ENCODE results near the gene USP13.

The USP13 gene

GRCh38 chr3:179828738-179829137 lies 175.9 kb downstream of the USP13 start:
- no peak overlapping the region for H2AFZ ChIP-seq (ENCODE audit: low read depth, low read length)
- no peaks in the 10 kb centered on the region for H3K9me3 ChIP-seq (ENCODE audit: insufficient read depth, low read length)
- no peaks in the 10 kb centered on the region for H4K20me1 ChIP-seq (ENCODE audit: insufficient read depth, low read length)
- H3K4me2 ChIP-seq (ENCODE audit: low read length): 0 out of 2 replicates have a peak overlapping the region, but pooled peaks have one; percentile 3
- H3K27me3 ChIP-seq (ENCODE audit: low read depth, low read length): no peaks in the 10 kb centered on the region
- peaks cover 9% of the 10 kb centered on the region for H3K4me1 ChIP-seq (ENCODE audit: low read length)
- H3K36me3 ChIP-seq (replicated peaks; ENCODE audit: low read depth, low read length): no peaks in the 10 kb centered on the region
- no peak overlapping the region for H3K4me3 ChIP-seq (ENCODE audit: low read length)
- TF ChIP-seq CTCF (IDR thresholded peaks at IDR 0.05; ENCODE audit: low read depth, low read length) (no peak), EZH2phosphoT487 (IDR thresholded peaks at IDR 0.05; ENCODE audit: low read depth) (no peak)
- no peak overlapping the region for H3K27ac ChIP-seq (ENCODE audit: low read length)
- no peaks in the 10 kb centered on the region for H3K79me2 ChIP-seq (ENCODE audit: low read length)
- H3K9ac ChIP-seq (ENCODE audit: low read length): no peak overlapping the region

- 0 out of 2 replicates have a peak, but pooled peaks have one; percentile 4 for TF ChIP-seq CTCF (IDR thresholded peaks at IDR 0.05; ENCODE audit: low read depth, low read length)
- no peak for TF ChIP-seq EZH2phosphoT487 (IDR thresholded peaks at IDR 0.05; ENCODE audit: low read depth)
- no peaks in the 10 kb centered on the region for H3K36me3 ChIP-seq (replicated peaks; ENCODE audit: low read depth, low read length)
Observed at GRCh38 chr3:179829401-179829800, 176.6 kb downstream of the USP13 start.

GRCh38 chr3:179832333-179832854 lies 179.6 kb downstream of the USP13 start:
- no peak overlapping the region for H3K27ac ChIP-seq (ENCODE audit: low read length)
- no peak overlapping the region for H3K9ac ChIP-seq (ENCODE audit: low read length)
- TF ChIP-seq CTCF (IDR thresholded peaks at IDR 0.05; ENCODE audit: low read depth, low read length) (no peak), EZH2phosphoT487 (IDR thresholded peaks at IDR 0.05; ENCODE audit: low read depth) (no peak)
- H2AFZ ChIP-seq (ENCODE audit: low read depth, low read length): no peak overlapping the region
- no peaks in the 10 kb centered on the region for H3K36me3 ChIP-seq (replicated peaks; ENCODE audit: low read depth, low read length)
- no peaks in the 10 kb centered on the region for H4K20me1 ChIP-seq (ENCODE audit: insufficient read depth, low read length)
- peaks cover 9% of the 10 kb centered on the region for H3K4me1 ChIP-seq (ENCODE audit: low read length)
- no peaks in the 10 kb centered on the region for H3K79me2 ChIP-seq (ENCODE audit: low read length)
- H3K27me3 ChIP-seq (ENCODE audit: low read depth, low read length): no peaks in the 10 kb centered on the region
- no peak overlapping the region for H3K4me2 ChIP-seq (ENCODE audit: low read length)
- no peak overlapping the region for H3K4me3 ChIP-seq (ENCODE audit: low read length)
- no peaks in the 10 kb centered on the region for H3K9me3 ChIP-seq (ENCODE audit: insufficient read depth, low read length)

More at GRCh38 chr3:179829401-179829800, 176.6 kb downstream of the USP13 start:
- Histone ChIP-seq H2AFZ (ENCODE audit: low read depth, low read length) (no peak overlapping the region), H3K27ac (ENCODE audit: low read length) (no peak overlapping the region), H3K4me1 (ENCODE audit: low read length) (peaks cover 9% of the 10 kb centered on the region), H3K9me3 (ENCODE audit: insufficient read depth, low read length) (no peaks in the 10 kb centered on the region), H3K4me2 (ENCODE audit: low read length) (no peak overlapping the region), H3K9ac (ENCODE audit: low read length) (no peak overlapping the region), H3K27me3 (ENCODE audit: low read depth, low read length) (no peaks in the 10 kb centered on the region), H3K79me2 (ENCODE audit: low read length) (no peaks in the 10 kb centered on the region), H3K4me3 (ENCODE audit: low read length) (no peak overlapping the region), H4K20me1 (ENCODE audit: insufficient read depth, low read length) (no peaks in the 10 kb centered on the region)

- H3K4me2 ChIP-seq (ENCODE audit: low read length): no peak overlapping the region
Observed at GRCh38 chr3:179833294-179833693, 180.5 kb downstream of the USP13 start.

More at GRCh38 chr3:179833294-179833693, 180.5 kb downstream of the USP13 start:
- no peak overlapping the region for H3K9ac ChIP-seq (ENCODE audit: low read length)
- peaks cover 9% of the 10 kb centered on the region for H3K4me1 ChIP-seq (ENCODE audit: low read length)
- no peaks in the 10 kb centered on the region for H3K9me3 ChIP-seq (ENCODE audit: insufficient read depth, low read length)
- no peak for TF ChIP-seq CTCF (IDR thresholded peaks at IDR 0.05; ENCODE audit: low read depth, low read length)
- no peak for TF ChIP-seq EZH2phosphoT487 (IDR thresholded peaks at IDR 0.05; ENCODE audit: low read depth)
- no peaks in the 10 kb centered on the region for H3K27me3 ChIP-seq (ENCODE audit: low read depth, low read length)
- H4K20me1 ChIP-seq (ENCODE audit: insufficient read depth, low read length): no peaks in the 10 kb centered on the region
- no peak overlapping the region for H2AFZ ChIP-seq (ENCODE audit: low read depth, low read length)
- H3K36me3 ChIP-seq (replicated peaks; ENCODE audit: low read depth, low read length): no peaks in the 10 kb centered on the region
- H3K4me3 ChIP-seq (ENCODE audit: low read length): no peak overlapping the region
- no peaks in the 10 kb centered on the region for H3K79me2 ChIP-seq (ENCODE audit: low read length)
- no peak overlapping the region for H3K27ac ChIP-seq (ENCODE audit: low read length)

Measured in OCI-LY3 (cell line).